K562 (cell line): ENCODE measurements around the gene EFCC1. TPM values are rescaled to one million over a fixed set of nuclear protein-coding genes. Genes with fewer than 3 reads are reported as not detected.

ENCODE experiments used
- ATAC-seq: fragments of 200-7000 bp; cut with Tn5 transposase; 3 replicates; pipeline ENCODE4 v1.9.1; 2020; ENCODE audit warnings: moderate library complexity
- BruUV-seq: library from RNA; stranded (reverse); fragments of 400-500 nt; replicated peaks from 2 replicates; lab custom pipeline; 2021; lab: Mats Ljungman, UMichigan
- CTCF ChIA-PET: fragments of 300-600 bp; formaldehyde crosslinking; extraction: SDS; loops from one replicate; lab custom pipeline; 2021; ENCODE audit warnings: low intra/inter-chr PET ratio; lab: Yijun Ruan, JAX
- POLR2A ChIA-PET: fragments of 300-600, 350-650 bp; sonication (Branson Sonifier 250); formaldehyde crosslinking; extraction: SDS; loops from one replicate; lab custom pipeline; 2021; ENCODE audit warnings: antibody characterized with exemption, inconsistent platforms; lab: Yijun Ruan, JAX
- DNase-seq, 4 experiments: peaks; one replicate each; pipeline versions ENCODE4 v3.0.0 to v3.0.0-alpha.2; 2011 to 2018; ENCODE audit warnings: low spot score in 3 of 4, mixed read lengths in 3 of 4; ENCODE audit errors: extremely low read depth in 1 of 4
- FAIRE-seq: peaks from 2 replicates; lab custom pipeline; 2011; peaks lifted over from hg19 to GRCh38; lab: Jason Lieb, UNC
- H2AFZ ChIP-seq: 2 replicates; pipeline ENCODE4 v1.6.0; 2011; ENCODE audit warnings: low read depth, low read length, control low read depth, inconsistent platforms
- H3K27ac ChIP-seq: fragments of 200-600 bp; 3 replicates; pipeline ENCODE4 v1.8.0; 2011; ENCODE audit warnings: low read depth, mild to moderate bottlenecking, control low read depth, inconsistent platforms, low read length, moderate library complexity, mixed read lengths; ENCODE audit errors: extremely low read depth
- H3K27me3 ChIP-seq, 2 experiments: fragments of 300-600 bp in 1 of 2; 2 replicates in 1 of 2; 3 replicates in 1 of 2; pipeline versions ENCODE4 v1.6.0 to v1.8.0; 2011; ENCODE audit warnings: inconsistent platforms in 2 of 2, low read length in 2 of 2, mild to moderate bottlenecking in 1 of 2, mixed read lengths in 1 of 2, moderate library complexity in 1 of 2; ENCODE audit not compliant: control insufficient read depth in 2 of 2, insufficient read depth in 2 of 2
- H3K36me3 ChIP-seq: fragments of 300-600 bp; 3 replicates; pipeline ENCODE4 v1.8.0; 2011; ENCODE audit warnings: mild to moderate bottlenecking, low read length, inconsistent platforms; ENCODE audit not compliant: control insufficient read depth, insufficient read depth
- H3K4me1 ChIP-seq, 2 experiments: fragments of 200-600 bp in 1 of 2; replicated peaks in 1 of 2; 2 replicates in 1 of 2; 3 replicates in 1 of 2; pipeline versions ENCODE4 v1.5.1 to v1.8.0; 2011; ENCODE audit warnings: inconsistent platforms in 2 of 2, low read length in 2 of 2, mild to moderate bottlenecking in 1 of 2, mixed read lengths in 1 of 2, moderate library complexity in 1 of 2; ENCODE audit not compliant: control insufficient read depth in 2 of 2, insufficient read depth in 2 of 2
- H3K4me2 ChIP-seq: 2 replicates; pipeline ENCODE4 v1.6.1; 2011; ENCODE audit warnings: low read length, control low read depth, inconsistent platforms, mixed read lengths; ENCODE audit not compliant: insufficient read depth
- H3K4me3 ChIP-seq: fragments of 200-600 bp; sonication (generic), shearing (Covaris generic); 2 replicates; pipeline ENCODE4 v1.5.1; 2016; ENCODE audit warnings: control low read depth, inconsistent platforms
- H3K79me2 ChIP-seq: fragments of 200-600 bp; 3 replicates; pipeline ENCODE4 v1.8.0; 2011; ENCODE audit warnings: low read length, inconsistent platforms; ENCODE audit not compliant: control insufficient read depth, insufficient read depth
- H3K9ac ChIP-seq, 2 experiments: 2 replicates each; pipeline versions ENCODE4 v1.6.0 to v1.6.1; 2011; ENCODE audit warnings: low read depth in 2 of 2, low read length in 2 of 2, control low read depth in 1 of 2, inconsistent platforms in 1 of 2, mild to moderate bottlenecking in 1 of 2, mixed read lengths in 1 of 2; ENCODE audit not compliant: insufficient read depth in 1 of 2
- H3K9me1 ChIP-seq: one replicate; pipeline ENCODE4 v1.6.0; 2011; ENCODE audit warnings: inconsistent platforms, mild to moderate bottlenecking, low read length, moderate library complexity; ENCODE audit not compliant: control insufficient read depth, insufficient read depth
- H3K9me3 ChIP-seq: replicated peaks from 2 replicates; pipeline ENCODE4 v1.5.1; 2011; ENCODE audit warnings: low read depth, low read length, inconsistent platforms; ENCODE audit not compliant: control insufficient read depth, insufficient read depth
- H4K20me1 ChIP-seq: replicated peaks from 2 replicates; pipeline ENCODE4 v1.6.1; 2011; ENCODE audit warnings: low read length, inconsistent platforms, mixed read lengths; ENCODE audit not compliant: control insufficient read depth, insufficient read depth
- KDM5B ChIP-seq: fragments of 200-600 bp; sonication (generic); IDR thresholded peaks from 2 replicates; pipeline ENCODE4 v1.6.1; 2012; ENCODE audit warnings: low read depth, mild to moderate bottlenecking, moderate library complexity, low read length, control low read depth, inconsistent platforms; ENCODE audit not compliant: insufficient replicate concordance
- NFIC ChIP-seq: fragments of 450-650 bp; IDR thresholded peaks from 2 replicates; pipeline ENCODE4 v1.6.1; 2017; ENCODE audit warnings: mild to moderate bottlenecking, inconsistent platforms
- WGBS: fragments of 100-300 bp; shearing (Covaris generic); methylation state at CpG from one replicate; pipeline ENCODE4 v1.1.6; 2016; ENCODE audit warnings: low coverage, mixed read lengths; ENCODE audit not compliant: insufficient coverage; ENCODE audit errors: missing lambda C conversion rate; 5-methylcytosine and 5-hydroxymethylcytosine counted together
- in situ Hi-C: fragments of 300-500 bp; cut with MboI; formaldehyde crosslinking; loops from 4 replicates; pipeline ENCODE4 v1.15.0; 2018; ENCODE audit warnings: inconsistent platforms, mixed read lengths
- intact Hi-C: fragments of 100-400 bp; cut with micrococcal nuclease; formaldehyde crosslinking; loops from 2 replicates; pipeline ENCODE4 v1.14.2; 2022
- polyA plus RNA-seq, 8 experiments: library from polyadenylated mRNA; depleted of rRNA in 4 of 8; stranded (reverse) in 5 of 8; unstranded in 3 of 8; fragments of >200 nt; fragmentation: Nextera tagmentation in 2 of 8; fragmentation: Illumina TruSeq in 1 of 8; extraction: Ambion mirVana in 2 of 8; extraction: Trizol in 1 of 8; gene quantifications; 2 replicates each; pipeline versions ENCODE4 v1.2.1 to v1.2.3, GENCODE V29; 2011 to 2014; ENCODE audit warnings: inconsistent platforms in 1 of 8, missing spikeins in 1 of 8
- total RNA-seq, 7 experiments: library from RNA; depleted of rRNA in 6 of 7; stranded (reverse); fragments of >200 nt in 6 of 7; fragmentation: Illumina TruSeq in 2 of 7; extraction: Trizol in 2 of 7; gene quantifications; 2 replicates each; pipeline versions ENCODE4 v1.2.1 to v1.2.3, GENCODE V29; 2011 to 2021; ENCODE audit warnings: low replicate concordance in 1 of 7
- TF ChIP-seq, protein P1 (sequence below), 2 experiments: fragments of 150-350 bp in 1 of 2; IDR thresholded peaks; 2 replicates each; pipeline ENCODE4 v1.6.1; 2012 to 2016; ENCODE audit warnings: low read depth in 2 of 2, low read length in 2 of 2, mild to moderate bottlenecking in 1 of 2, moderate library complexity in 1 of 2

The EFCC1 gene
- total and polyA plus RNA-seq, 9 of the 15 experiments (the other 6 are each of a cell fraction or from before 2014, with no cell fraction given) = not detected

DNA sequence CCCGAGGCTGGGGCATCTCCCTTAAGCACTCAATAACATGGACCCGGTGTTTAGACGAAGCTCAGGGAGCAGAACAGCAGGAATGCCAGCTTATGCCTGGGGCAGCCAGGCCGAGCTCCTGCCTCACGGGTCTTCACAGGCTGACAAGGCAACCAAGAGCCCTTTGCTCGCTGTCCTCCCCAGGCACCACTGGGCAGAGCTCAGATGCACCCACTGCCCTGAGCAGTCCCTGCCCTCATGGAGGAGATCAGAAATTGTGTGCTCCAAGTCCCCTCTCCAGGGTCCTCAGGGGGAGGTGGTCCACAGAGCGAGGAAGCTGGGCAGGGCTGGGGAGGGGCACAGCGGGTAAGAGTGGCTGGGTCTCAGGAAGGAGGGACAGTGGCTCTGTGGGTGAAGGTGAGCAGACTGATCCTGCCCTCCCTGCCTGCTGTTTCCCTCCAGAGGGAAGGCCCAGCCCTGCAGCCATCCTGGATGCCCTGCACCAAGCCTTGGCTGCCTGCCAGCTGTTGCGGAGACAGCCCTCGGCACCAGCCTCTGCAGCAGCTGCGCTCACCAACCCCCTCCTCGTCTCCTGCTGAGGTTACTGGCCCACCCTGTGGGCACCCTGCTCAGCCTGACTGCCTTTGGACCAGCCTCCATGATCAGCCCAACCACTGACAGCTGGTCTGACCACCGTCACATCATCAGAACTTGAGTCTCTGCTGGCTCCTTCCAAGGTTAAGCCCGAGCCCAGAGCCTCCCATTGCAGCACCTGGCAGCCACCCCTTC, 38.4 kb downstream of the EFCC1 start:
- Histone ChIP-seq H2AFZ (no peak overlapping the region), H3K27ac (no peak overlapping the region), H4K20me1 (no peaks in the 10 kb centered on the region), H3K27me3 (peaks cover 0 to 9% of the 10 kb centered on the region in 2 experiments; a peak in 2 of 5 replicates), H3K36me3 (no peaks in the 10 kb centered on the region), H3K4me1 (peaks cover 0 to 10% of the 10 kb centered on the region in 2 experiments; a peak in 2 of 5 replicates), H3K4me3 (no peak overlapping the region), H3K9me3 (no peaks in the 10 kb centered on the region; the same call in 1 of the 2 replicates), H3K9me1 (no peaks in the 10 kb centered on the region), H3K79me2 (no peaks in the 10 kb centered on the region), H3K4me2 (no peak overlapping the region), H3K9ac (no peak overlapping the region)
- WGBS = 9% methylated on average over 12 of the region's 14 CpGs
- ChIA-PET POLR2A (no interaction called here), CTCF (no interaction called here)
- DNase-seq (no peak), FAIRE-seq (no peak), ATAC-seq (no peak)
- in situ Hi-C loops (no loop called here), intact Hi-C loops (no loop called here)
- peak; percentile 84 for TF ChIP-seq NFIC
- TF ChIP-seq KDM5B = no peak
- TF ChIP-seq, protein P1, sequence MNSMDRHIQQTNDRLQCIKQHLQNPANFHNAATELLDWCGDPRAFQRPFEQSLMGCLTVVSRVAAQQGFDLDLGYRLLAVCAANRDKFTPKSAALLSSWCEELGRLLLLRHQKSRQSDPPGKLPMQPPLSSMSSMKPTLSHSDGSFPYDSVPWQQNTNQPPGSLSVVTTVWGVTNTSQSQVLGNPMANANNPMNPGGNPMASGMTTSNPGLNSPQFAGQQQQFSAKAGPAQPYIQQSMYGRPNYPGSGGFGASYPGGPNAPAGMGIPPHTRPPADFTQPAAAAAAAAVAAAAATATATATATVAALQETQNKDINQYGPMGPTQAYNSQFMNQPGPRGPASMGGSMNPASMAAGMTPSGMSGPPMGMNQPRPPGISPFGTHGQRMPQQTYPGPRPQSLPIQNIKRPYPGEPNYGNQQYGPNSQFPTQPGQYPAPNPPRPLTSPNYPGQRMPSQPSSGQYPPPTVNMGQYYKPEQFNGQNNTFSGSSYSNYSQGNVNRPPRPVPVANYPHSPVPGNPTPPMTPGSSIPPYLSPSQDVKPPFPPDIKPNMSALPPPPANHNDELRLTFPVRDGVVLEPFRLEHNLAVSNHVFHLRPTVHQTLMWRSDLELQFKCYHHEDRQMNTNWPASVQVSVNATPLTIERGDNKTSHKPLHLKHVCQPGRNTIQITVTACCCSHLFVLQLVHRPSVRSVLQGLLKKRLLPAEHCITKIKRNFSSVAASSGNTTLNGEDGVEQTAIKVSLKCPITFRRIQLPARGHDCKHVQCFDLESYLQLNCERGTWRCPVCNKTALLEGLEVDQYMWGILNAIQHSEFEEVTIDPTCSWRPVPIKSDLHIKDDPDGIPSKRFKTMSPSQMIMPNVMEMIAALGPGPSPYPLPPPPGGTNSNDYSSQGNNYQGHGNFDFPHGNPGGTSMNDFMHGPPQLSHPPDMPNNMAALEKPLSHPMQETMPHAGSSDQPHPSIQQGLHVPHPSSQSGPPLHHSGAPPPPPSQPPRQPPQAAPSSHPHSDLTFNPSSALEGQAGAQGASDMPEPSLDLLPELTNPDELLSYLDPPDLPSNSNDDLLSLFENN (IDR thresholded peaks at IDR 0.05; ENCODE audit: low read depth in 2 of 2, low read length in 2 of 2) = no peak
- BruUV-seq = no TSS peak
